HG03342 (cell line): ENCODE data around the gene DNASE1.

Experiments
- ATAC-seq: cut with Tn5 transposase; IDR thresholded peaks from one replicate; pipeline ENCODE4 v1.9.1; 2021; ENCODE audit warnings: mild to moderate bottlenecking, moderate library complexity; ENCODE audit not compliant: unreplicated experiment

Gene DNASE1

GRCh38 chr16:3661922-3662321 lies 7.4 kb downstream of the DNASE1 start:
- no peak for ATAC-seq

GRCh38 chr16:3662601-3663000 lies 8.1 kb downstream of the DNASE1 start:
- no peak for ATAC-seq

GRCh38 chr16:3664187-3664896 lies 9.9 kb downstream of the DNASE1 start:
- no peak for ATAC-seq

GRCh38 chr16:3665508-3665907 lies 11.0 kb downstream of the DNASE1 start:
- no peak for ATAC-seq

GRCh38 chr16:3668626-3669025 lies 14.1 kb downstream of the DNASE1 start:
- ATAC-seq = no peak

- no peak for ATAC-seq
These were observed 14.6 kb downstream of the DNASE1 start for GRCh38 chr16:3669082-3669481.

GRCh38 chr16:3670711-3671110 lies 16.2 kb downstream of the DNASE1 start:
- no peak for ATAC-seq

GRCh38 chr16:3671424-3671823 lies 16.9 kb downstream of the DNASE1 start:
- ATAC-seq = no peak

- ATAC-seq = no peak
These were observed 18.1 kb downstream of the DNASE1 start for GRCh38 chr16:3672571-3673041.

- no peak for ATAC-seq
These were observed 18.7 kb downstream of the DNASE1 start for GRCh38 chr16:3673201-3673600.

- no peak for ATAC-seq
These were observed 19.3 kb downstream of the DNASE1 start for GRCh38 chr16:3673676-3674377.

GRCh38 chr16:3674513-3675295 lies 20.2 kb downstream of the DNASE1 start:
- no peak for ATAC-seq

GRCh38 chr16:3675601-3676130 lies 21.2 kb downstream of the DNASE1 start:
- ATAC-seq = no peak

- ATAC-seq = no peak
These were observed 23.5 kb downstream of the DNASE1 start for GRCh38 chr16:3677994-3678393.

- no peak for ATAC-seq
These were observed 26.7 kb downstream of the DNASE1 start for GRCh38 chr16:3681206-3681605.

GRCh38 chr16:3687021-3687420 lies 32.5 kb downstream of the DNASE1 start:
- no peak for ATAC-seq

GRCh38 chr16:3687792-3688191 lies 33.3 kb downstream of the DNASE1 start:
- no peak for ATAC-seq

GRCh38 chr16:3689731-3690130 lies 35.2 kb downstream of the DNASE1 start:
- ATAC-seq = no peak

- peak; percentile 59 for ATAC-seq
These were observed 36.0 kb downstream of the DNASE1 start for GRCh38 chr16:3690470-3690928.

- no peak for ATAC-seq
These were observed 36.7 kb downstream of the DNASE1 start for GRCh38 chr16:3690980-3691720.

GRCh38 chr16:3691761-3692160 lies 37.3 kb downstream of the DNASE1 start:
- ATAC-seq = no peak
